ENCODE data around the gene LTN1.

DNA sequence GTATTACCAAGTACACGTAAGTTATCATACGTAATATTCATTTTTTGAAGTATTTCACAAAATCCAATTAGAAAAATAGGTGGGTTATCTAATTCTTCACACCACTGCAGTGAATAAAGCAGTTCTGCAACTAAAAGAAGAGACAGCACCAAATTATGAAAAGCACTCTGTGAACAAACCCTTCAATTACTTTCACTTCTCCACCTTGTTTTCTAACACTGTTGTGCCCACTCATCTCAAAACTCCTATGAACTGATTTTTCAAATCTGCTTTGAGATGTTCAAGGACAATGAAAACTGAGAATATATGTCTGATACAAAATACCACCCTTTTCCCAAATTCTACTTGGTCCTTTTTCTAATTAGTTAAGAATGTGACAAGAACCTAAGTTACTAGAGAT lies 39.4 kb downstream of the LTN1 start:
- TF ChIP-seq, protein P1, sequence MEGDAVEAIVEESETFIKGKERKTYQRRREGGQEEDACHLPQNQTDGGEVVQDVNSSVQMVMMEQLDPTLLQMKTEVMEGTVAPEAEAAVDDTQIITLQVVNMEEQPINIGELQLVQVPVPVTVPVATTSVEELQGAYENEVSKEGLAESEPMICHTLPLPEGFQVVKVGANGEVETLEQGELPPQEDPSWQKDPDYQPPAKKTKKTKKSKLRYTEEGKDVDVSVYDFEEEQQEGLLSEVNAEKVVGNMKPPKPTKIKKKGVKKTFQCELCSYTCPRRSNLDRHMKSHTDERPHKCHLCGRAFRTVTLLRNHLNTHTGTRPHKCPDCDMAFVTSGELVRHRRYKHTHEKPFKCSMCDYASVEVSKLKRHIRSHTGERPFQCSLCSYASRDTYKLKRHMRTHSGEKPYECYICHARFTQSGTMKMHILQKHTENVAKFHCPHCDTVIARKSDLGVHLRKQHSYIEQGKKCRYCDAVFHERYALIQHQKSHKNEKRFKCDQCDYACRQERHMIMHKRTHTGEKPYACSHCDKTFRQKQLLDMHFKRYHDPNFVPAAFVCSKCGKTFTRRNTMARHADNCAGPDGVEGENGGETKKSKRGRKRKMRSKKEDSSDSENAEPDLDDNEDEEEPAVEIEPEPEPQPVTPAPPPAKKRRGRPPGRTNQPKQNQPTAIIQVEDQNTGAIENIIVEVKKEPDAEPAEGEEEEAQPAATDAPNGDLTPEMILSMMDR (IDR thresholded peaks at IDR 0.05): no peak
- TF ChIP-seq POLR2A (IDR thresholded peaks at IDR 0.05): no peak
